Stimulated activated CD4-positive, alpha-beta T cell treated with anti-CD3 and anti-CD28 coated beads, TNF-alpha, amount 100 ng/mL, for 4 hours (primary cell): ENCODE data around the gene MAP4K3.

Source experiments
- DNase-seq, 3 experiments: peaks; one replicate each; pipeline ENCODE4 v3.0.0-alpha.2; 2020; ENCODE audit warnings: low read depth in 3 of 3

MAP4K3 gene

DNA sequence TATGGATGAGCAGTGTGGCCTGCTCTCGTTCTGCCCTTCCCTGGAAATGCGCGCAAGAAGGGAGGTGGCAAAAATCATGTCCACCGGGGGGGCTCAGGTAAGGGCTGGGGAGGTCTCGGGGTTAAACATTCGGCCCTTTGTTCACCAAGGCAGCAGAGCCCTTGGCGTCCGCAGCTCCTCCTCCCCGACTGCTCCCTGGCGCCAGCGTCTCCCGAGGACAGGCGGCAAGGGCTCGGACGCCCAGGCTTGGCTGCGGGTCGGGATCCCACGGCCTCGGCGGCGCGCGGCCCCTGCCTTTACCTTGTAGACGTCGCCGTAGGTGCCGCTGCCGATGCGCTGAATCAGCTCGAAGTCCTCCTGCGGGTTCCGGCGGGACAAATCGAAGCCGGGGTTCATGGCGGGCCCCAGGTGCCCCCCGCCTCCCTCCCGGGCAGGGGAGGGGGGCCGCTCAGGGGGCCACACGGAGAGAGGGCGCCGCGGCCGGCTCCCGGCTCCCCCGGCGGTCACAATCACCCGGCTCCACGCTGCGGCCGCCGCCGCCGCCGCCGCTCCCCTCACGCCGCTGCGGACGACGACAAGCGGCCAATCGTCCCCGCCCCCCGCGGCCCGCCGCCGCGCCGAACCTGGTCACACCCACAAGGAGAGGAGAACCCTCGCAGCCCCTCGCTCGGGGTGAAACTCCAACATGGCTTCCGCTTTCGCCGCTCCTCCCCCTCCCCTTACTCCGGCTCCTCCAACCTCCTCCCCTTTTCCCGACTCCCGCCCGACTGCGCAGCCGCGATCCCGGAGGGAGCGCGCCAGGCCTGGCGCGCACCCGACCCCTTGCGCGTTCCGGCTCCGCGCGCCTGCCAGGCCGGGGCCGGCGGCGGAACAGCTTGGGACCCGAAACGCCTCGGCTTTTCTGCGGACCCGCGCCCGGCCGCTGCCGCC lies at the start of gene MAP4K3:
Gene MAP4K3, minus strand, starts transcription at position 694 of the 930 bp plus-strand sequence. Its CDS starts 298 bp downstream, at position 396.
- DNase-seq, result peak; percentile 52 to 61 (median 60)

DNA sequence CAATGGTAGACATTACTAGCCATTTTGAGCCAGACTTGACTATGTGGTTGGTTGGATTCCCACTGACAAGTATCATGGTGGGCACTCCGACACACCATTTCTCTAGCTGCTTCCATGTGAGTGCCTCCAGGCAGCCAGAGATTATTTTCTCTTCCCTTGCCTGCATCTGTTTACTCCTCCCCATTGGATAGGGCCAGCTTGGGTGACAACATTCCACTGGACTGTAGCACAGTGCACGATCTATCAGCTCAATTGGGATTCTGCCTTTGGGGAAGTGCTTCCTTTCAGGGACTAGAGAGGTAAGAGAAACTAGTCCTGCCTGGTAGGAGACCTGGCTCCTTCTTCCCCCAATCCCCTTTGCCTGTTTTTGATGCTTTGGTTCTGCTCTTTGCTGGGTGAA lies 49.0 kb upstream of the MAP4K3 start:
- DNase-seq, result no peak

DNA sequence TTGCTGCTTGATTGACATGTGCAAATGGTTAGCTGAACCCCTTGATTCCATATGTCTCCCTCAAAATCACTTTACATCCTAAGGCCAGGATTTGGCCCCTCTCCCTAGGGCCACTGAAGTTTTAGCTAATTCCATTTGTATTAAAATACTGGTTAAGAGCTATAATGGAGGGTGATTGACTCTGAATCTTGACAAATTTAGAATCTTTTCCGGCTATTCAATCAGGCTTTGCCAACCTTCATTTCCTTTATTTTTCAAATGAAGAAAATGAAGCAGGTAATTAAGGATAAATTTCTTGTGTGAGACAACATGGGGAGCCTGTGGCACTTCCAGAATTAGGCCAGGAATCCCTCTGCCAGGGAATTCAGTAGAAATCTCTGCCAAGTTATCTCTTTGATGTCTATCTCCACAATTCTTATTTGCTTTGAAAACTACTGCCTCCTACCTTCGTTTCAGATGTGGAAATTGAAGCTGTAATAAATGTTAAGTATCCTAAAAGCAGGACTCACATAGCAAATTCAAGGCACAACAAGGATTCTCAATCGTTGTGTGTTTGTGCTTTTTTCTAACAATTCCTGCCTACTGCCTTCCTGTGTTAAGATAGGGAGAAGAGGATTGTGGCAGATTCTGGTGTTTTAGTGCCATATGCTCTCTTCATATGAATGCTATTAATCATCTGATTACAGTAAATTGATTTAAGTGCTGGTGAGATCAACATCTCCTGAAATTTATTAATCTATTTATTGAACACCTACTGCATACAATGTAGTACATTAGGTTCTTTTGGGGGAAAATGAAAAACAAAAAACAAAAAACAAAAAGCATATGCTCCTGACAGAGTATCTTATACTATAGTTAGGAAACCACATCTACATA lies 47.8 kb upstream of the MAP4K3 start:
- no peak for DNase-seq

DNA sequence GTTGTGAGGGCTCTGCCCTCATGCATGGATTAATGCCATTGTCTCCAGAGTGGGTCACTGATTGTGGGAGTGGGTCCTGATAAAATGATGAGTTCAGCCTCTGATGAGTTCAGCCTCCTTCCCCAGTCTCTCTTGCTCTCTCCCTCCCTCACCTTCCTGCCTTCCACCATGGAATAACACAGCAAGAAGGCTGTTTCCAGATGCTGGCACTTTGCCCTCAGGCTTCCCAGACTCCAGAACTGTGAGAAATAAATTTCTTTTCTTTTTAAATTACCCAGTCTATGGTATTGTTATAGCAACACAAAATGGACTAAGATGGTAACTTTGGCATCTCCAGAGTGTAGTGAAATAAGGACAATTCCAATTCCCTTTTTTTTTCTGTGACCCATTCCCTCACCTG lies 47.1 kb upstream of the MAP4K3 start:
- DNase-seq, result no peak

DNA sequence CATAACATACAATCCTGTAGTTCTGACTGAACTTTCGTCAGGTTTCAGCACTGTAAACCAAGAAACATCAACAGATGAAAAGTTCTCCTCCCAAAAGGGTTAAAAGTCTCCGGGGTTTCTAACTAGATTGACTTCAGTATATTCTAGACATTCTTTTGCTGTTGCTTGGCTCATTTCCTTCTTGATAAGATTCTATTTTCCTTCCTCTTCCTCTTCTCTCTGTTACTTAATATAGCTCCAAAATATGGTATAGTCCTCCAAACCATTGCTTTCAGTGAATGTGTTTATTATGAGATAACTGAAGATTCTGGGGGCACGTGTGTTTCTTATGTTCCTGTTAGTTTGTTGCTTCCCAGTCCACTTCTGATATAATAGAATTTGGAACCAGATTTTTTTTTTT lies 46.4 kb upstream of the MAP4K3 start:
- no peak for DNase-seq

DNA sequence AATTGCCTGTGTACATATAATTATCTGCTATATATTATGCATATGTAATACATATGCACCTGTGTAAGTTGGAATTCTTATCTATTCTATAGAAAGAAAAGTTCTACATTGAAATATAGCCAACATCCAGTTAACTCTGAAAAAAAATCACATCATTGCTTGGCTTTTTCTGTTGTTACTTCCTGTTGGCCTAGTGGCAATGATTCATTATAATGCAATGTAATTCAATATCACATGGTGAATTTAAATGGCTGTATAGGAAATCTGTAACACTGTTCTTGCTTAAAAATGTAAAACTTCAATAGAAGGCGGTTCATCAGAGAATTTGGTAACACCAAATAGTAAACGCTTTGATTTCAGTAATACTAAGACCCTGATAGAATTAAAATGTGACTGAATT lies 44.5 kb upstream of the MAP4K3 start:
- no peak for DNase-seq

DNA sequence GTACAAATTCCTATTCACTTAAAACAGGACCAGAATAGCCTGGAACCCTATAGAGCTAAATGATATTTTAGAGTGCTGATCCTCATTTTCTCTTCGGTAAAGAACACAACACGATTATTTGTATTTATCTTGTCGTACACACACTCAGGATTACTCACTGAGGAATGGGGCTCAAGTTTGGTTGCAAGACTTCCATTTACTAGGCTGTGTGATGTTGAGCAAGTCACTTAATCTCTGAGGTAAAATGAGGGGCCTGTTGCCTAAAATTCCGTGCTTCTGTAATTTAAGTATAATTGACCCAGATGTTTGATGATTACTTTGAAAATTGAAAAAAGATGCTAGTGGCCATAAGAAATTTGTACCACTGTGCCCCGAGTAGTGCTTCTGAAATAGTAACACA lies 42.6 kb upstream of the MAP4K3 start:
- no peak for DNase-seq

DNA sequence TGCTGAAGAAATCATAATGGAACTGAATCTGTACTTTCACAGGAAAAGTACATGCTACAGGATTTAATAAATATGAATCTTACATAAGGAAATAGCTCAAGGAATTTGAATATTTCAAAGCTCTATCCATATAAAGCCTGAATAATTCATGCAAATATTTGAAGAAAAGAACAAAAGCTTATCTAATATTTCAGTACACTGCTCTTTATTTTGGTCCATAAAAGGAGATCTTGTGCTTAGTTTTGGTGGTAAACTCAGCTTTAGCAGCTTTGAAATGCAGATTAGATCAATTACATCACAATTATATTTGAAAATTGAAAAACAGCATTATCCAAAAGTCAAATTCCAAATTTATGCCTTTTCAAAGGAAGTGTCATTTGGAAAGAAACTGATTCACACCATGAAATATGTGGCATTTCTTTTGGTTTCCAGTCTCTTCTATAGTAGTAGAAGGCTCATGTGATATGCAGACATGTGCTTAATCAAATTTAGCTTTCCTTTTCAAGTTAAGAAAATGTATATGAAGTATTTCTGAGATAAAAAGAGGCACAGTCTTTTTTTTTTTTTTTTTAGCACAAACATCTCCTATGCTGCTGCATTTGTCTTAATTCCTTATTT lies 42.1 kb upstream of the MAP4K3 start:
- no peak for DNase-seq

DNA sequence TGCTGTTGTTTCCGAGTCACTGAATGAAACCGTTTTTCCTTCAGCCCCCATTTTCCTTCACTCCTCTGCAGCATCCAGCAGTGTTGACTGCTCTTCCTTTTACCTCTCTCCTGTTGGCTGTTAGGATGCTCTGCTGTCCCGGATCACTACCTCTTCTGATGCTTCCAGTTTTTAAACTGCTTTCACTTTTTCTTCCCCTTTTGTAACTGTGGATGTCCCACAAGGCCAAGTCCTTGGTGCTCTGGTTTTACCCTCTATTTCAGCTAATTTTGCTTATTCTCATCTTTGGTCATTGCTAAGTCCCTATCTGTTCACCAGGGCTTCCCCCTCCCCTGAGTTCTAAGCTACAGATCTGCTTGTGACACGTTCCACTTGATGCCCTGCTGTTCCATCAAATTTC lies 39.4 kb upstream of the MAP4K3 start:
- DNase-seq, result no peak

DNA sequence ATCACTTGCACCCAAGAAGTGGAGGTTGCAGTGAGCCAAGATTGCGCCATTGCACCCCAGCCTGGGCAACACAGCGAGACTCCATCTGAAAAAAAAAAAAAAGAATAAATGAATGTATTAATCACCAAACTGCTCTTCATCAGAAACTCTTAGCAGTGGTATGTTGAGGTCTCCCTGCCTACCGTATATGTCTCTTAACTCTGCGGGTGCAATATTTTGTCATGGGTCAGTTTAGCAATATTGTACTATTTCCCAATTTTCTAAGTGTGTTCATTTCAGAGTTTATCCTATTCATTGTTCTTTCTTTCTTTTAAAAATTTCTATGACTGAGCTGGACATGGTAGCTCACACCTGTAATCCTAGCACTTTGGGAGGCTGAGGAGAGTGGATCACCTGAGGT lies 37.9 kb upstream of the MAP4K3 start:
- DNase-seq, result no peak

DNA sequence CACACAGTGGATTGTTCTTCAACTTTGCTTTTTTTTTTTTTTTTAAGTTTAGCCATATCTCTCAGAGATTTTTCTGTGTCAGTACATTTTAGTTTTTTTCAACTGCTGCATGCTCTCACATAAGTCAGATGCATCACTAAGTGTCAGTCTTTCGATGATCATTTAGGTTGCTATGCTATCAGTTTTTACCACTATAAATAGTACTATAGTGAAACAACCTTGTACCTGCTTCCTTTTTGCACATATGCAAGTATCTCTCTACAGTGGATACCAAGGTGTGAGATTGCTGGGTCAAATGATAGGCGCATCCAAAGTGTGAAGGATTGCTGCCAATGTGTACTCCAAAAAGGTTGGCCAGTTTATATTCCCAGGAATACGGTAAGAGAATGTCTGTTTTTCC lies 33.5 kb upstream of the MAP4K3 start:
- DNase-seq, result no peak

DNA sequence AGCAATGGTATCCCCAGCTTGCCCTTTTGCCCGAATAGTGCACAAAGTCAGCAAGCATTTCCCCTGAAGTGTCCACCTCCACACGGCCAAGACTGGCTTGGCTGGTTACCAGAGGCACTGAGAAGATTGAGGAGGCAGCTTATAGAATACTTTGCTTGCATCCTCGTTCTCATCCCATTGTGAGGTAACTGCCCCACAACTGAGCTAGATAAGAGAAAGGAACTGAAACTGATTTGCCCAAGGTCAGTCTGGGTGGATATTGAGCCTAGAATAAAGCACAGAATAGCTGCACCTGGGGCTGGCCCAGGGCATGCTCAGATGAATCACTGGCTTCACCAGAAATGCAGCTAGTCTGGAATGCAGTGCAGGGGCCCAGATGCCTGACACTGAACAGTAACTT lies 32.7 kb upstream of the MAP4K3 start:
- no peak for DNase-seq

DNA sequence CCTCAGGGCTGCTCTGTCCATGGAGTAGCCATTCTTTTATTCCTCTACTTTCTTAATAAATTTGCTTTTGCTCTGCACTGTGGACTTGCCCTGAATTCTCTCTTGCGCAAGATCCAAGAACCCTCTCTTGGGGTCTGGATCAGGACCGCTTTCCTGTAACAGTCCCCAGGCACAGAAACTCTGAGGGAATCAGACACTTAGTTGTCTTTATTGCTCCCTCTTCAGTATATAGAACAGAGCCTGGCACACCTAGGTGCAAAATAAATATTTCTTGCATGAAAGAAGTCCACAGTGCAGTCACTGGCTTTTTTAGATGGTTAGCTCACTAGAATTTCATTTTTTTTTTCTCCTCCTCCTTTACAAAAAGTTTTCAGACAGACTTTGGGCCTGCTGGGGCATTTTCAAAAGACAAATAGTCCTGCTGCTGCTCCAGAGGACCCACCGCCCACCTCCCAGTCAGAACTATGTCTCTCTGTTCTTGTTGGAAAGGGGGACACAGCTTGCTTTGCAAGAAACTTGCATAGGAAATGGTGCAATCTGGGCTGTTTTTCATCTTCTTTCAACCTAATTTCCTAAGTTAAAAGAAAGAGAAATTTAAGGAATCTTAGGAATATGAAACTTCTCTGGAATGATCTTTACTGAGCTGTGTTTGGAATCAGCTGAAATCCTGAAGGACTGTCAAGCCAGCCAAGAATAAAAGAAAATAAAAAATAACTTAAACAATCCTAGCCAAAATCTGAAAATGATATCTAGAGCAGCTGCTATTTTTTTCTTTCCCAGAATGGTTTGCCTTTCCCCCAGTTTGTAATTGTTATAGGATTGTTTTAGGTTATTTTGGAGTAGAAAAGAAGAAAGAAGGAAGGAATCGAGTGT lies 31.7 kb upstream of the MAP4K3 start:
- DNase-seq, result no peak

DNA sequence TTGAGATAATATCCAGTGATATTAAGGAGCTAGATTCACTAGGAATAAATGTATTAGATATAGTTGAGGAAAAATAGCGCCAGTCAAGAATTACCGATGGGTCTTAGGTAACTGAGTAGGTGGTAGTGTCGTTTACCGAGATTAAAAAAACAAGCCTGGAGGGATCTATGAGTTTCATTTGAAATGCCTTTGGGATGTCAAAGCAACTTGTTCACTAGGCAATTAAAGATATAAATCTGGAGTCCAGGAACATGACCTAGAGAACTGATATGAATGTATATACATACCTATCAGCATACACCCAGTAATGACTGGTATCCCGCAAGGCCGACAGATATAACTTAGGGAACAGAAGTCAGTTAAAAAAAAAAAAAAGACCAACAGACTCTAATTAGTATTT lies 29.2 kb upstream of the MAP4K3 start:
- DNase-seq, result no peak

DNA sequence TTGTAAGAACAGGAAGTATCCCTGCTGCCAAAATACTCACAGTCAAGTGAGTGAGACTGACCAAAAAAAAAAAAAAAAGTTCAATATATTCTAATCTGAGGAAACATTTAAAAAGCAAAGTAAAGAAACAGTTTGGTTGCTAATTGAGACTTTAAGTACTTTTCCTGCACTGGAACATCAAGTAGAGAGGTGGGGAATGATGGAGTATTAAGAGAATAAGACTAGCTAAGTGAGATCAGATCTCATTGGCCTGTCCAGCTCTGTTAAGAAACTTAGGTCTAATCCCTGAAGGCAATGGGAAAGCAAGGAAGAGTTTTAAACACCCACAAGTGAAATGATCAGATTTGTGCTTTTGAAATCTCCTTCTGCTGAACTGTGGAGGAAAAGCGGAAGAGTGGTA lies 27.8 kb upstream of the MAP4K3 start:
- no peak for DNase-seq

DNA sequence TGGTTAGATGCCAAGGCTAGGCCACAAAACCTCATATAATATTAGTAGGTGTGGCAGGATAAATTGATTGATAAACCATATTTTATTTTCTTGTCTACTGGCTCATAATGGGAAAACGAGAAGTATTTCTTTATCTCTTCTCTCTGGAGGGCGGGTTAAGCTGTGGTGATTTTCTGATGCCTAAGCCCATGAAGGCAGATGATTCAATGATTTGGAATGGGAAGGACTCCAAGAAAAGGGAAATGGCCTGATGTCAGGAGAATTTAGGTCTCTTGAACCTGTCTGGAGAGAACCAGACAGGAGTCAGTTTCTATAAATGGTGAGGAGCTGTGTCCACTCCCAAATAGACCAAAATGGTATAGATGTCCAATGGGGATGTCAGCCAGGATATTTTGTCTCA lies 18.7 kb upstream of the MAP4K3 start:
- DNase-seq, result no peak

DNA sequence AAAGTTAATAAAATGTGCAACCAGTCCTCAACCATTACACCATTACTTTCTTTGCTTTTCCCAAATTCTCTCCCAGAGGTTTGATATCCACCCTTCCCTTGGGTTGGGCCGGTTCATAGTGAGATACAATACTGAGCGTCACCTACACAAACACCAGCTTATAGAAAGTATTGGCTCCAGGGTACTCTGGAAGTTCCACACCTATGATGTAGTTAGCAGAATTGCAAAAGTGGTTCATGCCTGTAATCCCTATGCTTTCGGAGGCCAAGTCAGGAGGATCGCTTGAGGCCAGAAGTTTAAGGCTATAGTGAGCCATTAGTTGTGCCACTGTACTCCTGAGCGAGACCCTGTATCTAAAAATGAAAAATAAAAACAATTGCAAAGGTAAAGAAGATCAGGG lies 15.3 kb upstream of the MAP4K3 start:
- DNase-seq, result no peak

DNA sequence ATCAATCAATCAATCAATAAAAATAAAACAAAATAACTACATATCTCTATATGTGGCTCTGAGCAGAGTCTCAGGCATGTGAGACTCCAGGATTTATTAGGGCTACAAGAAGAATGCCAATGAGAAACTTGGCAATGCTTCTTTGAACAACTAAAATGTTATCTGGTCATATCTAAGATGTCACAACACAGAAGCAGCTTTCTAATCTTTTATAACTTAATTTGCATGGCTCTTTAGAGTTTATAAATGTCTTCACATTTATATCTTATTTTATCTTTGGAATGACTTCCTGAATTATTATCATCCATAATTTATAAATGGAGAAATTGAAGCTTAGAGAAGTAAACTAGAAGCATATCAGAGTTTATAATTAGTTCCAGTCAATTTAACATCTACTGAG lies 14.9 kb upstream of the MAP4K3 start:
- no peak for DNase-seq

DNA sequence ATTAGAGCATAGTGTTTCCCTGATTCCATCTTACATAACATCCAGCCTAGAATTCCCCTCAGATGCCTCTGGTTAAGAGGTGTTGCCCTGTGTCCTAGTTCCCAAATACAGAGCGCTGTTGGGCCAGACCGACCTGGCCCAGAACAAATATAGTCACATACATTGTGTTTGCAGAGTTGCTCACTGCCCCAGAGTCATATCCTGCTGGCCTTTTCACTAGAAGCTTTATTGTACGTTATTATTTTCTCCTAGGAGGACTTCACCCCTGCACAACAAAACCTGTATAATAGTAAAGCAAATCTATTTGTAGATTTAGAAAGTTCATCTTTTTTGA lies 11.1 kb upstream of the MAP4K3 start:
- DNase-seq, result no peak

DNA sequence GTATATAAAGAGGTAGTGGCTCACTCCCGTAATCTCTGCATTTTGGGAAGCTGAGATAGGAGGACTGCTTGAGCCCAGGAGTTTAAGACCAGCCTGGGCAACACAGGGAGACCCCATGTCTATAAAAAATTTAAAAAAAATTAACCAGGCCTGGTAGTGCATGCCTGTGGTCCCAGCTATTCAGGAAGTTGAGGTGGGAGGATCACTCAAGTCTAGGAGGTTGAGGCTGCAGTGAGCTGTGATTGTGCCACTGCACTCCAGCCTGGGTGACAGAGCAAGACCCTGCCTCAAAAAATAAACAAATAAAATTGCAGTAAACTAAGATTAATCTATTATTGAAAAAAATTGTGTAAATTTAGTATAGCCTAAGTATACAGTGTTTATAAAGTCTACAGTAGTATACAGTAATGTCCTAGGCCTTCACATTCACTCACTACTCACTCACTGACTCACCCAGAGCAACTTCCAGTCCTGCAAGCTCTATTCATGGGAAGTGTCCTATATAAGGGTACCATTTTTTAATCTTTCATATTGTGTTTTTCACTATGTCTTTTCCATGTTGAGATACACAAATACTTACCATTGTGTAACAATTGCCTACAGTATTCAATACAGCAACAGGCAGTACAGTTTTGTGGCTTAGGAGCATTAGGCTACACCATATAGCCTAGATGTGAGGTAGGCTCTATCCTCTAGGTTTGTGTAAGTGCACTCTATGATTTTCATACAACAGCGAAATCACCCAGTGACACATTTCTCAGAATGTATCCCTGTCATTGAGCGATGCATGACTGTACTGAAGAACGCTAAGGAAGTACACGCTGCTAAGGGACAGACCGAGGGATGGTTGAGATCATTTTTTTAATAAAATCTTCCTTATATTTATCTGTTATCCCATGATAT lies 10.4 kb upstream of the MAP4K3 start:
- DNase-seq, result no peak

DNA sequence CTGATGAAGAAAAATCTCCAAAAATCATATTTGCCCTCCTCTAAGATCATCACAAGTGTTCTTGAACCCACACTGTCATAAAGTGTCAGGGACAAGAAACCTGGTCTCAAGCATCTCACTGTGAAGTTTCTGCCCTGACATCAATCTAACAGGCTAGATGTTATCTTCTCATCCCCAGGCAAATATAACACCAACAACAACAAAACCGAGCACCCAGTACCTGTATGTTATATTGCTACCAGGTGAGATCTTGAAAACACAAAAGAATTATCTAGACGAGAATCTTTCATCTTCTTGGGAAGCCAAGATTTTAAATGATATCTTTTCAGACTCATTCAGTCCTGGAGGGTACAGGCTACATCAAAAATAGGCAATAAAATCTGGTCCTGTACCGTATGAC lies 8.8 kb upstream of the MAP4K3 start:
- no peak for DNase-seq
